ENCODE measurements around the gene MAP4K4. TPM values are rescaled to one million over a fixed set of nuclear protein-coding genes. Genes with fewer than 3 reads are reported as not detected.

Gene MAP4K4
- total RNA-seq, 4 donors from 2014 or later: 33.8 to 47.3 (median 35.7) TPM

- Histone ChIP-seq H3K4me3 (replicated peaks in 1 of 3) (no peak overlapping the region), H3K4me1 (peaks cover 8 to 12% of the 10 kb centered on the region in 2 donors), H3K9me3 (no peaks in the 10 kb centered on the region), H3K36me3 (no peaks in the 10 kb centered on the region), H3K27ac (no peak overlapping the region), H3K27me3 (no peaks in the 10 kb centered on the region)
- DNase-seq: no peak
- WGBS, 2 donors: 94 to 99% methylated on average over 2 of the region's 2 CpGs
- TF ChIP-seq CTCF (IDR thresholded peaks at IDR 0.05) (no peak), POLR2A (IDR thresholded peaks at IDR 0.05) (no peak)
- intact Hi-C loops (cut with DNase I): no loop called here
These were observed 129.2 kb downstream of the MAP4K4 start for GRCh38 chr2:101826716-101827115.

- no peaks in the 10 kb centered on the region for H3K27me3 ChIP-seq
- DNase-seq: no peak
- no peak overlapping the region for H3K4me3 ChIP-seq (replicated peaks in 1 of 3)
- no peaks in the 10 kb centered on the region for H3K9me3 ChIP-seq
- no peak for TF ChIP-seq POLR2A (IDR thresholded peaks at IDR 0.05)
- TF ChIP-seq CTCF (IDR thresholded peaks at IDR 0.05): no peak
- WGBS, 2 donors: 74 to 96% methylated on average over 2 of the region's 2 CpGs
- no peak overlapping the region for H3K27ac ChIP-seq
- H3K36me3 ChIP-seq: no peaks in the 10 kb centered on the region
- H3K4me1 ChIP-seq: peaks cover 8 to 12% of the 10 kb centered on the region in 2 donors
- intact Hi-C loops (cut with DNase I): no loop called here
These were observed 129.7 kb downstream of the MAP4K4 start for GRCh38 chr2:101827246-101827645.

GRCh38 chr2:101828257-101828656 lies 130.8 kb downstream of the MAP4K4 start:
- H3K27ac ChIP-seq: no peak overlapping the region
- 67 to 80% methylated on average over 5 of the region's 5 CpGs for WGBS, 2 donors
- no peak overlapping the region for H3K4me3 ChIP-seq (replicated peaks in 1 of 3)
- H3K36me3 ChIP-seq: no peaks in the 10 kb centered on the region
- H3K27me3 ChIP-seq: no peaks in the 10 kb centered on the region
- no peaks in the 10 kb centered on the region for H3K9me3 ChIP-seq
- no peak for TF ChIP-seq POLR2A (IDR thresholded peaks at IDR 0.05)
- no peak for TF ChIP-seq CTCF (IDR thresholded peaks at IDR 0.05)
- intact Hi-C loops (cut with DNase I): no loop called here
- no peak for DNase-seq
- H3K4me1 ChIP-seq: peaks cover 5 to 12% of the 10 kb centered on the region in 2 donors

- no peak overlapping the region for H3K4me3 ChIP-seq (replicated peaks in 1 of 3)
- no peaks in the 10 kb centered on the region for H3K9me3 ChIP-seq
- no peak overlapping the region for H3K27ac ChIP-seq
- WGBS, 2 donors: 67 to 79% methylated on average over 7 of the region's 7 CpGs
- no peaks in the 10 kb centered on the region for H3K27me3 ChIP-seq
- no peaks in the 10 kb centered on the region for H3K36me3 ChIP-seq
- DNase-seq: no peak
- TF ChIP-seq POLR2A (IDR thresholded peaks at IDR 0.05) (no peak), CTCF (IDR thresholded peaks at IDR 0.05) (no peak)
- intact Hi-C loops (cut with DNase I): no loop called here
- peaks cover 3 to 12% of the 10 kb centered on the region in 2 donors for H3K4me1 ChIP-seq
These were observed 131.3 kb downstream of the MAP4K4 start for GRCh38 chr2:101828673-101829334.

GRCh38 chr2:101829429-101829828 lies 131.9 kb downstream of the MAP4K4 start:
- no peaks in the 10 kb centered on the region for H3K27me3 ChIP-seq
- 87 to 92% methylated on average over 3 of the region's 3 CpGs for WGBS, 2 donors
- DNase-seq: no peak
- intact Hi-C loops (cut with DNase I): no loop called here
- TF ChIP-seq POLR2A (IDR thresholded peaks at IDR 0.05) (no peak), CTCF (IDR thresholded peaks at IDR 0.05) (no peak)
- no peaks in the 10 kb centered on the region for H3K9me3 ChIP-seq
- peaks cover 3 to 12% of the 10 kb centered on the region in 2 donors for H3K4me1 ChIP-seq
- no peak overlapping the region for H3K27ac ChIP-seq
- no peak overlapping the region for H3K4me3 ChIP-seq (replicated peaks in 1 of 3)
- H3K36me3 ChIP-seq: no peaks in the 10 kb centered on the region

Data from thyroid gland (tissue), 4 donors.